WTC11 (cell line): ENCODE measurements around the gene PHPT1. TPM values are rescaled to one million over a fixed set of nuclear protein-coding genes. Genes with fewer than 3 reads are reported as not detected.

Source experiments
- ATAC-seq: fragments of 200-7000 bp; cut with Tn5 transposase; 2 replicates; pipeline ENCODE4 v1.10.0; 2021; ENCODE audit warnings: mild to moderate bottlenecking, moderate library complexity
- CTCF ChIA-PET: fragments of 300-600 bp; sonication (Branson Sonifier 250); formaldehyde crosslinking; loops from one replicate; lab custom pipeline; 2021; ENCODE audit warnings: antibody characterized with exemption; lab: Charles Lee
- POLR2A ChIA-PET: fragments of 350-600 bp; sonication (Branson Sonifier 250); formaldehyde crosslinking; loops from one replicate; lab custom pipeline; 2021; ENCODE audit warnings: antibody characterized with exemption; lab: Charles Lee
- DNase-seq: peaks from one replicate; pipeline ENCODE4 v3.0.0; 2021; ENCODE audit warnings: low spot score
- H3K27ac Mint-ChIP-seq: 2 replicates; pipeline ENCODE4 v1.8.0; 2021; ENCODE audit warnings: mixed read lengths
- H3K27me3 Mint-ChIP-seq: 2 replicates; pipeline ENCODE4 v1.8.0; 2021; ENCODE audit warnings: low read depth, mild to moderate bottlenecking, moderate library complexity, mixed read lengths
- H3K36me3 Mint-ChIP-seq: 2 replicates; pipeline ENCODE4 v1.8.0; 2021; ENCODE audit warnings: mixed read lengths
- H3K4me1 Mint-ChIP-seq: 2 replicates; pipeline ENCODE4 v1.8.0; 2022; ENCODE audit warnings: mixed read lengths
- H3K4me3 Mint-ChIP-seq: 2 replicates; pipeline ENCODE4 v1.8.0; 2021; ENCODE audit warnings: mild to moderate bottlenecking, moderate library complexity, mixed read lengths
- H3K9me3 Mint-ChIP-seq: 2 replicates; pipeline ENCODE4 v1.8.0; 2021; ENCODE audit warnings: mixed read lengths
- ATF1 ChIP-seq: sonication (generic); formaldehyde crosslinking; IDR thresholded peaks from 2 replicates; pipeline ENCODE4 v1.8.1; 2023; ENCODE audit warnings: mild to moderate bottlenecking, moderate library complexity, missing genetic modification reagents
- CDX4 ChIP-seq: fragments of 250-450 bp; sonication (Bioruptor Pico); IDR thresholded peaks from 2 replicates; pipeline ENCODE4 v1.9.0; 2021; ENCODE audit warnings: moderate library complexity, mild to moderate bottlenecking, inconsistent platforms, borderline replicate concordance
- ELF4 ChIP-seq: sonication (generic); formaldehyde crosslinking; IDR thresholded peaks from 2 replicates; pipeline ENCODE4 v1.8.1; 2022; ENCODE audit warnings: low read depth, mild to moderate bottlenecking, moderate library complexity, missing genetic modification reagents
- ESRRA ChIP-seq: sonication (generic); formaldehyde crosslinking; IDR thresholded peaks from 2 replicates; pipeline ENCODE4 v1.8.1; 2022; ENCODE audit warnings: mild to moderate bottlenecking, missing genetic modification reagents, borderline replicate concordance
- GRHL2 ChIP-seq: fragments of 250-450 bp; sonication (Bioruptor Pico); IDR thresholded peaks from 2 replicates; pipeline ENCODE4 v1.8.0; 2022; ENCODE audit warnings: mild to moderate bottlenecking, moderate library complexity; ENCODE audit not compliant: insufficient replicate concordance, severe bottlenecking
- GTF2I ChIP-seq: fragments of 250-450 bp; sonication (Bioruptor Pico); conservative IDR thresholded peaks from 2 replicates; pipeline ENCODE4 v1.4.0; 2021; ENCODE audit warnings: mild to moderate bottlenecking
- HMGXB4 ChIP-seq: sonication (generic); formaldehyde crosslinking; IDR thresholded peaks from 2 replicates; pipeline ENCODE4 v1.8.1; 2023; ENCODE audit warnings: mild to moderate bottlenecking, moderate library complexity, missing genetic modification reagents
- IRF2 ChIP-seq: sonication (generic); formaldehyde crosslinking; IDR thresholded peaks from 2 replicates; pipeline ENCODE4 v1.8.0; 2022; ENCODE audit warnings: low read depth, missing genetic modification reagents, borderline replicate concordance
- JUN ChIP-seq: sonication (generic); formaldehyde crosslinking; IDR thresholded peaks from 2 replicates; pipeline ENCODE4 v1.8.0; 2023; ENCODE audit warnings: mild to moderate bottlenecking, missing genetic modification reagents
- KAT7 ChIP-seq: sonication (generic); formaldehyde crosslinking; IDR thresholded peaks from 2 replicates; pipeline ENCODE4 v1.8.1; 2023; ENCODE audit warnings: missing genetic modification reagents, mild to moderate bottlenecking, borderline replicate concordance
- MYBL2 ChIP-seq: sonication (generic); formaldehyde crosslinking; IDR thresholded peaks from 2 replicates; pipeline ENCODE4 v1.8.1; 2023; ENCODE audit warnings: mild to moderate bottlenecking, moderate library complexity, missing genetic modification reagents
- NFATC4 ChIP-seq: fragments of 250-450 bp; sonication (Bioruptor Pico); IDR thresholded peaks from 2 replicates; pipeline ENCODE4 v1.9.0; 2021; ENCODE audit warnings: mild to moderate bottlenecking
- NR3C1 ChIP-seq: sonication (generic); formaldehyde crosslinking; conservative IDR thresholded peaks from 2 replicates; pipeline ENCODE4 v1.8.1; 2023; ENCODE audit warnings: low read depth, mild to moderate bottlenecking, missing genetic modification reagents
- RELA ChIP-seq: sonication (generic); formaldehyde crosslinking; IDR thresholded peaks from 2 replicates; pipeline ENCODE4 v1.8.1; 2022; ENCODE audit warnings: missing genetic modification reagents, mild to moderate bottlenecking, borderline replicate concordance
- RORB ChIP-seq: fragments of 250-450 bp; sonication (Bioruptor Pico); IDR thresholded peaks from 2 replicates; pipeline ENCODE4 v1.9.0; 2021; ENCODE audit warnings: mild to moderate bottlenecking
- TCF7 ChIP-seq: sonication (generic); formaldehyde crosslinking; IDR thresholded peaks from 2 replicates; pipeline ENCODE4 v1.8.0; 2022; ENCODE audit warnings: mild to moderate bottlenecking, low read depth, missing genetic modification reagents, moderate library complexity
- USF1 ChIP-seq: sonication (generic); formaldehyde crosslinking; IDR thresholded peaks from 2 replicates; pipeline ENCODE4 v1.8.0; 2022; ENCODE audit warnings: mild to moderate bottlenecking, missing genetic modification reagents
- ZBTB21 ChIP-seq: sonication (generic); formaldehyde crosslinking; IDR thresholded peaks from 2 replicates; pipeline ENCODE4 v1.8.1; 2023; ENCODE audit warnings: mild to moderate bottlenecking, missing genetic modification reagents, borderline replicate concordance
- ZBTB43 ChIP-seq: sonication (generic); formaldehyde crosslinking; IDR thresholded peaks from 2 replicates; pipeline ENCODE4 v1.8.1; 2023; ENCODE audit warnings: mild to moderate bottlenecking, missing genetic modification reagents
- ZNF219 ChIP-seq: sonication (generic); formaldehyde crosslinking; IDR thresholded peaks from 2 replicates; pipeline ENCODE4 v1.8.0; 2023; ENCODE audit warnings: missing genetic modification reagents, mild to moderate bottlenecking, borderline replicate concordance
- ZNF416 ChIP-seq: fragments of 250-450 bp; sonication (Bioruptor Pico); IDR thresholded peaks from 2 replicates; pipeline ENCODE4 v1.9.0; 2021; ENCODE audit warnings: mild to moderate bottlenecking, inconsistent platforms
- total RNA-seq: library from RNA; stranded (reverse); gene quantifications from 3 replicates; pipeline ENCODE4 v1.2.3, GENCODE V29; 2021
- TF ChIP-seq, protein P1 (sequence below): sonication (generic); formaldehyde crosslinking; IDR thresholded peaks from 2 replicates; pipeline ENCODE4 v1.8.0; 2022; ENCODE audit warnings: missing genetic modification reagents
- TF ChIP-seq, protein P2 (sequence below): sonication (generic); formaldehyde crosslinking; IDR thresholded peaks from 2 replicates; pipeline ENCODE4 v1.8.0; 2023; ENCODE audit warnings: mild to moderate bottlenecking, missing genetic modification reagents
- TF ChIP-seq, protein P3 (sequence below): sonication (generic); formaldehyde crosslinking; IDR thresholded peaks from 2 replicates; pipeline ENCODE4 v1.8.0; 2022; ENCODE audit warnings: mild to moderate bottlenecking, missing genetic modification reagents

PHPT1 gene
- total RNA-seq, 1 experiment from 2014 or later: 138 TPM

GRCh38 chr9:136847088-136847825, 2.0 kb upstream of the PHPT1 start:
- H3K4me1 Mint-ChIP-seq: peaks cover 10% of the 10 kb centered on the region
- POLR2A ChIA-PET: interaction anchor here (1.1 to 3.0 kb wide), 9 partner anchors 9 to 188 kb away, joined by 3 to 14 read pairs (median 4); partner anchors contain the start of genes EDF1, RABL6 and TRAF2
- ATAC-seq (peak; percentile 32), DNase-seq (peak; percentile 90)
- H3K9me3 Mint-ChIP-seq: no peaks in the 10 kb centered on the region
- peak overlapping the region; percentile 94 for H3K4me3 Mint-ChIP-seq
- H3K27ac Mint-ChIP-seq: peak overlapping the region; percentile 93
- CTCF ChIA-PET: interaction anchor here (0.6 to 3.0 kb wide), 22 partner anchors 12 to 576 kb away, joined by 3 to 18 read pairs (median 6); partner anchors contain the start of genes EXD3, NOXA1, NPDC1 and RABL6
- peaks cover 3% of the 10 kb centered on the region for H3K27me3 Mint-ChIP-seq
- peaks cover 2% of the 10 kb centered on the region; the same call in 1 of the 2 replicates for H3K36me3 Mint-ChIP-seq
- peak; percentile 77 for TF ChIP-seq ZNF416
- TF ChIP-seq, protein P1, sequence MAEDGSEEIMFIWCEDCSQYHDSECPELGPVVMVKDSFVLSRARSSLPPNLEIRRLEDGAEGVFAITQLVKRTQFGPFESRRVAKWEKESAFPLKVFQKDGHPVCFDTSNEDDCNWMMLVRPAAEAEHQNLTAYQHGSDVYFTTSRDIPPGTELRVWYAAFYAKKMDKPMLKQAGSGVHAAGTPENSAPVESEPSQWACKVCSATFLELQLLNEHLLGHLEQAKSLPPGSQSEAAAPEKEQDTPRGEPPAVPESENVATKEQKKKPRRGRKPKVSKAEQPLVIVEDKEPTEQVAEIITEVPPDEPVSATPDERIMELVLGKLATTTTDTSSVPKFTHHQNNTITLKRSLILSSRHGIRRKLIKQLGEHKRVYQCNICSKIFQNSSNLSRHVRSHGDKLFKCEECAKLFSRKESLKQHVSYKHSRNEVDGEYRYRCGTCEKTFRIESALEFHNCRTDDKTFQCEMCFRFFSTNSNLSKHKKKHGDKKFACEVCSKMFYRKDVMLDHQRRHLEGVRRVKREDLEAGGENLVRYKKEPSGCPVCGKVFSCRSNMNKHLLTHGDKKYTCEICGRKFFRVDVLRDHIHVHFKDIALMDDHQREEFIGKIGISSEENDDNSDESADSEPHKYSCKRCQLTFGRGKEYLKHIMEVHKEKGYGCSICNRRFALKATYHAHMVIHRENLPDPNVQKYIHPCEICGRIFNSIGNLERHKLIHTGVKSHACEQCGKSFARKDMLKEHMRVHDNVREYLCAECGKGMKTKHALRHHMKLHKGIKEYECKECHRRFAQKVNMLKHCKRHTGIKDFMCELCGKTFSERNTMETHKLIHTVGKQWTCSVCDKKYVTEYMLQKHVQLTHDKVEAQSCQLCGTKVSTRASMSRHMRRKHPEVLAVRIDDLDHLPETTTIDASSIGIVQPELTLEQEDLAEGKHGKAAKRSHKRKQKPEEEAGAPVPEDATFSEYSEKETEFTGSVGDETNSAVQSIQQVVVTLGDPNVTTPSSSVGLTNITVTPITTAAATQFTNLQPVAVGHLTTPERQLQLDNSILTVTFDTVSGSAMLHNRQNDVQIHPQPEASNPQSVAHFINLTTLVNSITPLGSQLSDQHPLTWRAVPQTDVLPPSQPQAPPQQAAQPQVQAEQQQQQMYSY (CRISPR knock-in tag): no peak
- TF ChIP-seq, protein P2, sequence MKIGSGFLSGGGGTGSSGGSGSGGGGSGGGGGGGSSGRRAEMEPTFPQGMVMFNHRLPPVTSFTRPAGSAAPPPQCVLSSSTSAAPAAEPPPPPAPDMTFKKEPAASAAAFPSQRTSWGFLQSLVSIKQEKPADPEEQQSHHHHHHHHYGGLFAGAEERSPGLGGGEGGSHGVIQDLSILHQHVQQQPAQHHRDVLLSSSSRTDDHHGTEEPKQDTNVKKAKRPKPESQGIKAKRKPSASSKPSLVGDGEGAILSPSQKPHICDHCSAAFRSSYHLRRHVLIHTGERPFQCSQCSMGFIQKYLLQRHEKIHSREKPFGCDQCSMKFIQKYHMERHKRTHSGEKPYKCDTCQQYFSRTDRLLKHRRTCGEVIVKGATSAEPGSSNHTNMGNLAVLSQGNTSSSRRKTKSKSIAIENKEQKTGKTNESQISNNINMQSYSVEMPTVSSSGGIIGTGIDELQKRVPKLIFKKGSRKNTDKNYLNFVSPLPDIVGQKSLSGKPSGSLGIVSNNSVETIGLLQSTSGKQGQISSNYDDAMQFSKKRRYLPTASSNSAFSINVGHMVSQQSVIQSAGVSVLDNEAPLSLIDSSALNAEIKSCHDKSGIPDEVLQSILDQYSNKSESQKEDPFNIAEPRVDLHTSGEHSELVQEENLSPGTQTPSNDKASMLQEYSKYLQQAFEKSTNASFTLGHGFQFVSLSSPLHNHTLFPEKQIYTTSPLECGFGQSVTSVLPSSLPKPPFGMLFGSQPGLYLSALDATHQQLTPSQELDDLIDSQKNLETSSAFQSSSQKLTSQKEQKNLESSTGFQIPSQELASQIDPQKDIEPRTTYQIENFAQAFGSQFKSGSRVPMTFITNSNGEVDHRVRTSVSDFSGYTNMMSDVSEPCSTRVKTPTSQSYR (CRISPR knock-in tag): 0 out of 2 replicates have a peak, but pooled peaks have one; percentile 65
- 0 out of 2 replicates have a peak, but pooled peaks have one; percentile 38 for TF ChIP-seq ZBTB21 (CRISPR knock-in tag)
- TF ChIP-seq GTF2I (CRISPR knock-in tag): no peak
- no peak for TF ChIP-seq MYBL2 (CRISPR knock-in tag)
- no peak for TF ChIP-seq JUN (CRISPR knock-in tag)
- no peak for TF ChIP-seq ZNF219
- no peak for TF ChIP-seq CDX4 (CRISPR knock-in tag)
- TF ChIP-seq TCF7 (CRISPR knock-in tag): no peak
- TF ChIP-seq HMGXB4 (CRISPR knock-in tag): no peak
- no peak for TF ChIP-seq GRHL2
- no peak for TF ChIP-seq NFATC4 (CRISPR knock-in tag)
- no peak for TF ChIP-seq ESRRA (CRISPR knock-in tag)
- no peak for TF ChIP-seq ATF1
- TF ChIP-seq NR3C1: no peak
- TF ChIP-seq IRF2 (CRISPR knock-in tag): no peak
- TF ChIP-seq USF1 (CRISPR knock-in tag): no peak; the same call in 1 of the 2 replicates
- TF ChIP-seq KAT7 (CRISPR knock-in tag): no peak
- TF ChIP-seq ZBTB43: no peak
- TF ChIP-seq RORB: no peak
- TF ChIP-seq, protein P3, sequence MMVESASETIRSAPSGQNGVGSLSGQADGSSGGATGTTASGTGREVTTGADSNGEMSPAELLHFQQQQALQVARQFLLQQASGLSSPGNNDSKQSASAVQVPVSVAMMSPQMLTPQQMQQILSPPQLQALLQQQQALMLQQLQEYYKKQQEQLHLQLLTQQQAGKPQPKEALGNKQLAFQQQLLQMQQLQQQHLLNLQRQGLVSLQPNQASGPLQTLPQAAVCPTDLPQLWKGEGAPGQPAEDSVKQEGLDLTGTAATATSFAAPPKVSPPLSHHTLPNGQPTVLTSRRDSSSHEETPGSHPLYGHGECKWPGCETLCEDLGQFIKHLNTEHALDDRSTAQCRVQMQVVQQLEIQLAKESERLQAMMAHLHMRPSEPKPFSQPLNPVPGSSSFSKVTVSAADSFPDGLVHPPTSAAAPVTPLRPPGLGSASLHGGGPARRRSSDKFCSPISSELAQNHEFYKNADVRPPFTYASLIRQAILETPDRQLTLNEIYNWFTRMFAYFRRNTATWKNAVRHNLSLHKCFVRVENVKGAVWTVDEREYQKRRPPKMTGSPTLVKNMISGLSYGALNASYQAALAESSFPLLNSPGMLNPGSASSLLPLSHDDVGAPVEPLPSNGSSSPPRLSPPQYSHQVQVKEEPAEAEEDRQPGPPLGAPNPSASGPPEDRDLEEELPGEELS: no peak
- no peak for TF ChIP-seq ELF4 (CRISPR knock-in tag)
- TF ChIP-seq RELA (CRISPR knock-in tag): no peak
